Tibial nerve (tissue), 4 donors: Measurements from ENCODE around the gene NHERF2. TPM values are rescaled to one million over a fixed set of nuclear protein-coding genes. Genes with fewer than 3 reads are reported as not detected.

ENCODE experiments used
- DNase-seq, 2 donors: peaks; one replicate each; pipeline ENCODE4 v3.0.0-alpha.2; 2019; ENCODE audit warnings: low spot score in 2 of 2
- H3K27ac ChIP-seq, 4 donors: fragments of 200-600 bp; sonication (generic) in 3 of 4; one replicate each; pipeline ENCODE4 v1.5.1; 2017 to 2019; ENCODE audit warnings: mild to moderate bottlenecking in 1 of 4
- H3K27me3 ChIP-seq, 2 donors: fragments of 200-600 bp; sonication (generic) in 1 of 2; one replicate each; pipeline versions ENCODE4 v1.5.1 to v1.6.0; 2017 to 2019
- H3K36me3 ChIP-seq, 3 donors: fragments of 200-600 bp; sonication (generic); one replicate each; pipeline ENCODE4 v1.5.1; 2018 to 2019
- H3K4me1 ChIP-seq, 4 donors: fragments of 200-600 bp; sonication (generic) in 3 of 4; one replicate each; pipeline ENCODE4 v1.5.1; 2017 to 2019
- H3K4me3 ChIP-seq, 4 donors: fragments of 200-600 bp; sonication (generic) in 3 of 4; one replicate each; pipeline ENCODE4 v1.5.1; 2017 to 2019; ENCODE audit warnings: mild to moderate bottlenecking in 1 of 4, moderate library complexity in 1 of 4
- H3K9me3 ChIP-seq, 4 donors: fragments of 200-600 bp; sonication (generic) in 3 of 4; one replicate each; pipeline ENCODE4 v1.5.1; 2017 to 2019
- EP300 ChIP-seq, 2 donors: sonication (generic); formaldehyde crosslinking; IDR thresholded peaks; one replicate each; pipeline ENCODE4 v1.6.1; 2017; ENCODE audit warnings: antibody characterized with exemption in 2 of 2, mild to moderate bottlenecking in 1 of 2
- POLR2A ChIP-seq, 2 donors: fragments of 450-650 bp; IDR thresholded peaks; one replicate each; pipeline ENCODE4 v1.6.1; 2017; ENCODE audit warnings: antibody characterized with exemption in 2 of 2, mild to moderate bottlenecking in 2 of 2, moderate library complexity in 2 of 2
- WGBS, 2 donors: methylation state at CpG; one replicate each; pipeline ENCODE4 v1.1.5; 2018; 5-methylcytosine and 5-hydroxymethylcytosine counted together
- total RNA-seq, 4 donors: library from RNA; depleted of rRNA; stranded (reverse); fragments of >200 nt; gene quantifications; one replicate each; pipeline ENCODE4 v1.1.0, GENCODE V29; 2016
- TF ChIP-seq, protein P1 (sequence below), 5 experiments: fragments of 200-600 bp in 3 of 5; fragments of 450-650 bp in 2 of 5; sonication (generic) in 3 of 5; IDR thresholded peaks; one replicate each; pipeline ENCODE4 v1.5.1; 2016 to 2019; ENCODE audit warnings: antibody characterized with exemption in 5 of 5, mild to moderate bottlenecking in 3 of 5, moderate library complexity in 2 of 5

NHERF2 gene
- total RNA-seq: 10 to 100 TPM; 54.7 to 83.1 (median 64.9) TPM

GRCh38 chr16:2026461-2027023, at the start of gene NHERF2:
NHERF2 (plus strand) TSS chr16:2026902; CDS start chr16:2027006, 104 bp downstream.
- 27 to 44% methylated on average over 7 to 8 of the region's 59 CpGs for WGBS, 2 donors
- H3K27ac ChIP-seq: peak within 1 kb of the TSS in 3 of 4 donors; percentile 59 to 100 (median 94)
- H3K9me3 ChIP-seq: no peaks in the 10 kb centered on the region
- H3K36me3 ChIP-seq: peaks cover 0 to 6% (median 0%) of the 10 kb centered on the region in 3 donors
- TF ChIP-seq EP300 (IDR thresholded peaks at IDR 0.05): no peak
- no peak for TF ChIP-seq POLR2A (IDR thresholded peaks at IDR 0.05)
- TF ChIP-seq, protein P1, sequence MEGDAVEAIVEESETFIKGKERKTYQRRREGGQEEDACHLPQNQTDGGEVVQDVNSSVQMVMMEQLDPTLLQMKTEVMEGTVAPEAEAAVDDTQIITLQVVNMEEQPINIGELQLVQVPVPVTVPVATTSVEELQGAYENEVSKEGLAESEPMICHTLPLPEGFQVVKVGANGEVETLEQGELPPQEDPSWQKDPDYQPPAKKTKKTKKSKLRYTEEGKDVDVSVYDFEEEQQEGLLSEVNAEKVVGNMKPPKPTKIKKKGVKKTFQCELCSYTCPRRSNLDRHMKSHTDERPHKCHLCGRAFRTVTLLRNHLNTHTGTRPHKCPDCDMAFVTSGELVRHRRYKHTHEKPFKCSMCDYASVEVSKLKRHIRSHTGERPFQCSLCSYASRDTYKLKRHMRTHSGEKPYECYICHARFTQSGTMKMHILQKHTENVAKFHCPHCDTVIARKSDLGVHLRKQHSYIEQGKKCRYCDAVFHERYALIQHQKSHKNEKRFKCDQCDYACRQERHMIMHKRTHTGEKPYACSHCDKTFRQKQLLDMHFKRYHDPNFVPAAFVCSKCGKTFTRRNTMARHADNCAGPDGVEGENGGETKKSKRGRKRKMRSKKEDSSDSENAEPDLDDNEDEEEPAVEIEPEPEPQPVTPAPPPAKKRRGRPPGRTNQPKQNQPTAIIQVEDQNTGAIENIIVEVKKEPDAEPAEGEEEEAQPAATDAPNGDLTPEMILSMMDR (IDR thresholded peaks at IDR 0.05): no peak
- H3K27me3 ChIP-seq: peaks cover 0 to 10% of the 10 kb centered on the region in 2 donors
- H3K4me1 ChIP-seq: peaks cover 0 to 74% (median 33%) of the 10 kb centered on the region in 4 donors
- DNase-seq: no peak
- peak within 1 kb of the TSS; percentile 47 to 83 (median 58) for H3K4me3 ChIP-seq

- no peak for DNase-seq
- Histone ChIP-seq H3K36me3 (peaks cover 0 to 58% (median 36%) of the 10 kb centered on the region in 3 donors), H3K27me3 (peaks cover 0 to 48% of the 10 kb centered on the region in 2 donors), H3K4me1 (peaks cover 0 to 36% (median 17%) of the 10 kb centered on the region in 4 donors), H3K9me3 (no peaks in the 10 kb centered on the region), H3K4me3 (no peak overlapping the region), H3K27ac (no peak overlapping the region)
- 86 to 93% methylated on average over 23 to 29 of the region's 33 CpGs for WGBS, 2 donors
- TF ChIP-seq EP300 (IDR thresholded peaks at IDR 0.05) (no peak), POLR2A (IDR thresholded peaks at IDR 0.05) (no peak)
- TF ChIP-seq, protein P1 (IDR thresholded peaks at IDR 0.05): no peak
Observed at GRCh38 chr16:1976951-1977874, 49.5 kb upstream of the NHERF2 start.

- Histone ChIP-seq H3K27me3 (peaks cover 0 to 53% of the 10 kb centered on the region in 2 donors), H3K9me3 (no peaks in the 10 kb centered on the region), H3K27ac (no peak overlapping the region), H3K4me3 (no peak overlapping the region), H3K4me1 (peaks cover 0 to 33% (median 13%) of the 10 kb centered on the region in 4 donors), H3K36me3 (peaks cover 0 to 58% (median 36%) of the 10 kb centered on the region in 3 donors)
- WGBS, 2 donors: 90% methylated on average over 17 of the region's 18 CpGs; no CpG with 5 or more reads in 1 of the 2 donors
- TF ChIP-seq POLR2A (IDR thresholded peaks at IDR 0.05) (no peak), EP300 (IDR thresholded peaks at IDR 0.05) (no peak)
- TF ChIP-seq, protein P1 (IDR thresholded peaks at IDR 0.05): no peak
- DNase-seq: no peak
Observed at GRCh38 chr16:1977875-1978268, 48.8 kb upstream of the NHERF2 start.

GRCh38 chr16:1978476-1979120, 48.1 kb upstream of the NHERF2 start:
- H3K27ac ChIP-seq: peak overlapping the region in 1 of 4 donors; percentile 53
- H3K9me3 ChIP-seq: no peaks in the 10 kb centered on the region
- H3K36me3 ChIP-seq: peaks cover 0 to 58% (median 36%) of the 10 kb centered on the region in 3 donors
- 75 to 78% methylated on average over 30 to 36 of the region's 37 CpGs for WGBS, 2 donors
- H3K4me1 ChIP-seq: peaks cover 0 to 33% (median 11%) of the 10 kb centered on the region in 4 donors
- TF ChIP-seq EP300 (IDR thresholded peaks at IDR 0.05): no peak
- no peak for TF ChIP-seq POLR2A (IDR thresholded peaks at IDR 0.05)
- TF ChIP-seq, protein P1 (IDR thresholded peaks at IDR 0.05): no peak
- H3K4me3 ChIP-seq: peak overlapping the region in 1 of 4 donors; percentile 21
- peaks cover 0 to 55% of the 10 kb centered on the region in 2 donors for H3K27me3 ChIP-seq
- no peak for DNase-seq
